Neural progenitor cell (in vitro differentiated cells): Measurements from ENCODE around the gene PARP4.

Source experiments
- CTCF ChIP-seq: fragments of 200-600 bp; sonication (generic); IDR thresholded peaks from 2 replicates; pipeline ENCODE4 v1.5.1; 2017; ENCODE audit warnings: antibody characterized with exemption, mild to moderate bottlenecking
- EZH2phosphoT487 ChIP-seq: fragments of 200-600 bp; sonication (generic); IDR thresholded peaks from 2 replicates; pipeline ENCODE4 v1.6.1; 2017; ENCODE audit warnings: antibody characterized with exemption

- TF ChIP-seq CTCF, result peak; percentile 23
- no peak for TF ChIP-seq EZH2phosphoT487
Measured at GRCh38 chr13:24407844-24408243, 104.7 kb downstream of the PARP4 start.
